ENCODE data around the gene COA1. TPM values are rescaled to one million over a fixed set of nuclear protein-coding genes. Genes with fewer than 3 reads are reported as not detected.

COA1 gene
- total RNA-seq, 2 donors from 2014 or later: 104 to 144 TPM

DNA sequence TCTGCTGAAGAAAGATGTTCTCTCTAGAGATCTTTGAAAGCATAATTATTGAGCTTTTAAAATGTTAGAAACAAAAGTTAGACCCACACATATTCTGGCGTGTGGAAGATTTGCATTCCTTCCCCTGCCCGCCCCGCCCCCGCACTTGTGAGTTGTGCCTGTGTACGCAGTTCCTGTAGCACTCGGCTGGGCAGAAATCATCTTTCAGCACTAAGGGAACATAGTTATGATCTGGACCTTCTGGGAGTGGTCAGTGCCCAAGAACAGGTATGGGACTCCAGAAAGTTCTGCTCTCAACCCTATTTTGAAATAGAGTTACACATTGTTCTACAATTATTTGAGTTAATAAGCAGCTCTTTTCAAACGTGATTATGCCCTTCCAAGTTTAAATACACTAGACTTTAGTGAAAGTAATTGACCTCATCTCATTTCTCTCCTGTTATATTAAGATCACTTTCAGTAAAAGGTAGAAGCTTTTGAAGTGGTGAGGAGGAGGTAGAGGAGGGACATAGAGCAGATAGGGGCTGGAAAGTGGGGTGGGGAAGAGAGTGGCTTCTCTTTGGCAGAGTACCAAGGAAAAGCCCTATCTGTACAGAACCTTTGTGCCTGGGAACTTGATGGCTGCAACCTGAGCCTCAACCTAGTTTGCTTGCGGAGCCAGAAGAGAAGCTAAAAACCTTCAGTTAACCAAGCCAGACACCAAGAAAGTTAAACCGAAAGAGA is 34.9 kb upstream of the COA1 start:
- Histone ChIP-seq H3K9me3 (ENCODE audit: control insufficient read depth, low read length) (no peaks in the 10 kb centered on the region), H3K4me3 (ENCODE audit: low read length) (no peak overlapping the region), H3K27ac (ENCODE audit: low read depth, low read length) (no peak overlapping the region), H3K9ac (ENCODE audit: extremely low read depth, low read length, poor library complexity, severe bottlenecking) (no peak overlapping the region), H3K4me1 (ENCODE audit: control insufficient read depth, insufficient read depth, low read length) (peaks cover 4% of the 10 kb centered on the region), H3K36me3 (ENCODE audit: control insufficient read depth, insufficient read depth, low read length) (no peaks in the 10 kb centered on the region), H3K27me3 (ENCODE audit: control insufficient read depth, insufficient read depth, low read length, poor library complexity, severe bottlenecking) (peaks cover 24% of the 10 kb centered on the region)
- 81 to 83% methylated on average over 4 to 9 of the region's 9 CpGs for WGBS, 2 experiments (ENCODE audit: insufficient coverage in 1 of 2, insufficient read length in 1 of 2)
- TF ChIP-seq, protein P1, sequence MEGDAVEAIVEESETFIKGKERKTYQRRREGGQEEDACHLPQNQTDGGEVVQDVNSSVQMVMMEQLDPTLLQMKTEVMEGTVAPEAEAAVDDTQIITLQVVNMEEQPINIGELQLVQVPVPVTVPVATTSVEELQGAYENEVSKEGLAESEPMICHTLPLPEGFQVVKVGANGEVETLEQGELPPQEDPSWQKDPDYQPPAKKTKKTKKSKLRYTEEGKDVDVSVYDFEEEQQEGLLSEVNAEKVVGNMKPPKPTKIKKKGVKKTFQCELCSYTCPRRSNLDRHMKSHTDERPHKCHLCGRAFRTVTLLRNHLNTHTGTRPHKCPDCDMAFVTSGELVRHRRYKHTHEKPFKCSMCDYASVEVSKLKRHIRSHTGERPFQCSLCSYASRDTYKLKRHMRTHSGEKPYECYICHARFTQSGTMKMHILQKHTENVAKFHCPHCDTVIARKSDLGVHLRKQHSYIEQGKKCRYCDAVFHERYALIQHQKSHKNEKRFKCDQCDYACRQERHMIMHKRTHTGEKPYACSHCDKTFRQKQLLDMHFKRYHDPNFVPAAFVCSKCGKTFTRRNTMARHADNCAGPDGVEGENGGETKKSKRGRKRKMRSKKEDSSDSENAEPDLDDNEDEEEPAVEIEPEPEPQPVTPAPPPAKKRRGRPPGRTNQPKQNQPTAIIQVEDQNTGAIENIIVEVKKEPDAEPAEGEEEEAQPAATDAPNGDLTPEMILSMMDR (conservative IDR thresholded peaks at IDR 0.05): no peak
- H3K9me3 Mint-ChIP-seq: no peaks in the 10 kb centered on the region
- peaks cover 47% of the 10 kb centered on the region for H3K4me1 Mint-ChIP-seq
- no peak overlapping the region for H3K27ac Mint-ChIP-seq
- H3K4me3 Mint-ChIP-seq: no peak overlapping the region
- no peak for DNase-seq
- H3K36me3 Mint-ChIP-seq (ENCODE audit: low read depth): no peaks in the 10 kb centered on the region
- H3K27me3 Mint-ChIP-seq (ENCODE audit: insufficient read depth): peaks cover 9% of the 10 kb centered on the region

DNA sequence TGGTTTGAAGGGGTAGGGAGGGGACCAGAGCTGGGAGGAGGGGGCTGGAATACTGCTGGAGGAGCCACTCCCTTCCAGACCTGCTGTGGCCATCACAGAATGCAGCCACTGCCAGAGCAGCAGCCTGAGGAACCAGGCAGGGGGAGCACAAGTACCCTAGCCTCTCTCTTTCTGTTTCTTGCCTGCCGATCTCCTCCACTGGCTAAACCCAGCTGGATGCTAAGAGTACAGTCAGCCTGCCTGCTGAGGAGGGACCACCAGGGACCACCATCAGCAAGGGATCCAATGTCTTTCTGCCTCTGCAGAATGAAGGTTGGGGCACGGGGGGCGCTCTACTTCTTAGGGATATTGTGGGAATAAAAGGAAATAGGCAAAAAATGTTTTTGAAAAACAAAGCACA is 33.9 kb upstream of the COA1 start:
- Histone ChIP-seq H3K9ac (ENCODE audit: extremely low read depth, low read length, poor library complexity, severe bottlenecking) (no peak overlapping the region), H3K9me3 (ENCODE audit: control insufficient read depth, low read length) (no peaks in the 10 kb centered on the region), H3K4me3 (ENCODE audit: low read length) (no peak overlapping the region), H3K27me3 (ENCODE audit: control insufficient read depth, insufficient read depth, low read length, poor library complexity, severe bottlenecking) (peaks cover 29% of the 10 kb centered on the region), H3K4me1 (ENCODE audit: control insufficient read depth, insufficient read depth, low read length) (peaks cover 4% of the 10 kb centered on the region), H3K27ac (ENCODE audit: low read depth, low read length) (no peak overlapping the region), H3K36me3 (ENCODE audit: control insufficient read depth, insufficient read depth, low read length) (no peaks in the 10 kb centered on the region)
- Mint-ChIP-seq H3K27me3 (ENCODE audit: insufficient read depth) (peaks cover 11% of the 10 kb centered on the region), H3K36me3 (ENCODE audit: low read depth) (no peaks in the 10 kb centered on the region), H3K9me3 (no peaks in the 10 kb centered on the region), H3K27ac (no peak overlapping the region), H3K4me1 (peaks cover 40% of the 10 kb centered on the region), H3K4me3 (no peak overlapping the region)
- WGBS, 2 experiments (ENCODE audit: insufficient coverage in 1 of 2, insufficient read length in 1 of 2): 59% methylated on average over 3 of the region's 3 CpGs; no CpG with 5 or more reads in 1 of the 2 experiments
- DNase-seq: peak; percentile 67
- TF ChIP-seq, protein P1 (conservative IDR thresholded peaks at IDR 0.05): peak; percentile 34

DNA sequence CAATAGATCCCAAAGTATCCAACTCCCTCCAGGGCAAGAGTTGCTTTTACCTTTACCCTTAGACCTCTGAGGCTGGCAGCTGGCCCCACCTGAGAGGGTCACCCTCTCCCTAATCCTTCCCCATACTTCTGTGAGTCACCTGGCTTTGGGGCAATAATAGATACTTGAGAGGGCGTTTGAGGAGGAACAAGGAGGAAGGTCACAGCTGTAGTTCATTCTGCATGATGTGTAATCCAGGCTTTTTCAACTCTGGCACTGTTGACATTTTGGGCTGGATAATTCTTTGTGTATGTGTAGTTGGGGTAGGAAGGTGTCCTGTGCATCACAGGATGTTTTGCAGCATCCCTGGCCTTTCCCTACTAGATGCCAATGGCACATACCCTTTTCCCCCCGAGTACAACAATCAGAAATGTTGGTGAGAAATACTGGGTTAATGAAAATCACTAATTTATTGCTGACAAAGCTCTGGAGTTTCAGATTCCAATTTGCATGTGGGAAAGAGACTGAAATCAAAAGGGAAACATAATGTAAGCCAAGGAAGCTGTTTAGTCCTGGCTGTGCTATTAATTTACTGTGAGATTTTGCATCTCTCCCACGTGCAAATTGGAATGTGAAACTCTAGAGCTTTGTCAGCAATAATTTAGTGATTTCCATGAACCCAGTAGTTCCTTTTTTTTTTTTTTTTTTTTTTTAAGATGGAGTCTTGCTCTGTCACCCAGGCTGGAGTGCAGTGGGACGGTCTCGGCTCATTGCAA is 32.8 kb upstream of the COA1 start:
- Histone ChIP-seq H3K27ac (ENCODE audit: low read depth, low read length) (no peak overlapping the region), H3K9me3 (ENCODE audit: control insufficient read depth, low read length) (no peaks in the 10 kb centered on the region), H3K36me3 (ENCODE audit: control insufficient read depth, insufficient read depth, low read length) (no peaks in the 10 kb centered on the region), H3K9ac (ENCODE audit: extremely low read depth, low read length, poor library complexity, severe bottlenecking) (no peak overlapping the region), H3K4me1 (ENCODE audit: control insufficient read depth, insufficient read depth, low read length) (no peaks in the 10 kb centered on the region), H3K27me3 (ENCODE audit: control insufficient read depth, insufficient read depth, low read length, poor library complexity, severe bottlenecking) (peaks cover 33% of the 10 kb centered on the region), H3K4me3 (ENCODE audit: low read length) (no peak overlapping the region)
- no peaks in the 10 kb centered on the region for H3K9me3 Mint-ChIP-seq
- no peak overlapping the region for H3K4me3 Mint-ChIP-seq
- peaks cover 38% of the 10 kb centered on the region for H3K4me1 Mint-ChIP-seq
- TF ChIP-seq, protein P1 (conservative IDR thresholded peaks at IDR 0.05): no peak
- no peak overlapping the region for H3K27ac Mint-ChIP-seq
- no peaks in the 10 kb centered on the region for H3K36me3 Mint-ChIP-seq (ENCODE audit: low read depth)
- no peak for DNase-seq
- WGBS, 2 experiments (ENCODE audit: insufficient coverage in 1 of 2, insufficient read length in 1 of 2): 90 to 100% methylated on average over 5 of the region's 5 CpGs
- H3K27me3 Mint-ChIP-seq (ENCODE audit: insufficient read depth): peaks cover 21% of the 10 kb centered on the region
